ENCODE data around the gene SLC25A36. TPM values are rescaled to one million over a fixed set of nuclear protein-coding genes. Genes with fewer than 3 reads are reported as not detected.

Gene SLC25A36
- total and polyA plus RNA-seq, 11 donors: 36.0 to 78.0 (median 56.6) TPM

DNA sequence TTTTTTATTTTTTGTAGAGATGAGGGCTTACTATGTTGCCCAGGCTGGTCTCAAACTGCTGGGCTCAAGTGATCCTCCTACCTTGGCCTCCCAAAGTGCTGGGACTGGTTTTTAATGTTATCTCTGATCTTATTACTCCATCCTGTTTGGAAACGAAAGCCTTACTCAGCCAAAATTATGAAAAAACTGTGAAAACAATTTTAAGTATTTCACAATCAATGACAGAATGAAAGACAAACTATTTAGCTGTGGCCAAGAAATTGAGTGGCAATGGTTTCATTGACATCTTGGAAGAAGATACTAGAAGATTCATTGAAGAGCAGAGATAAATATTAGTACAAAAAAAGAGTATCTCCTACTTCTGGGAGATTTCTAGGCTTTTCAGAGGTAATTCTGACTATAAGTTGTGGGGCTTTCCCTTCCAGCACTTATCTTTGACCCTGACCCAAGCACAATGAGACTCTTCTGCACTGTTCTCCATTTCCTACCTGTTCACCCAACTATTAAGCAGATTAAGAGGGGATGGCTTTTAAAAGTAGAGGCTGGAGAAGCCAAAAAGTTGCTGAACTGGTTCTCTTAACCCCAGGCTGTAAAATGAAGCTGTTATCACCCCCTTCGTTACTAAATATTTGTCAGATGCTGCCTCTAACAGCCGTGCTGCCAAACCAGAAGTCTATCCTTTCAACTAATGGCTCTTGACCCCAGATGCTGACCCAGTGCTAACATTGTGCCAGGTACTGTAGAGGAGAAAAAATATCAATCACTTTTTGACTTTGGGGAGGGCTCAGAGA, 14.2 kb upstream of the SLC25A36 start:
- TF ChIP-seq, protein P1, sequence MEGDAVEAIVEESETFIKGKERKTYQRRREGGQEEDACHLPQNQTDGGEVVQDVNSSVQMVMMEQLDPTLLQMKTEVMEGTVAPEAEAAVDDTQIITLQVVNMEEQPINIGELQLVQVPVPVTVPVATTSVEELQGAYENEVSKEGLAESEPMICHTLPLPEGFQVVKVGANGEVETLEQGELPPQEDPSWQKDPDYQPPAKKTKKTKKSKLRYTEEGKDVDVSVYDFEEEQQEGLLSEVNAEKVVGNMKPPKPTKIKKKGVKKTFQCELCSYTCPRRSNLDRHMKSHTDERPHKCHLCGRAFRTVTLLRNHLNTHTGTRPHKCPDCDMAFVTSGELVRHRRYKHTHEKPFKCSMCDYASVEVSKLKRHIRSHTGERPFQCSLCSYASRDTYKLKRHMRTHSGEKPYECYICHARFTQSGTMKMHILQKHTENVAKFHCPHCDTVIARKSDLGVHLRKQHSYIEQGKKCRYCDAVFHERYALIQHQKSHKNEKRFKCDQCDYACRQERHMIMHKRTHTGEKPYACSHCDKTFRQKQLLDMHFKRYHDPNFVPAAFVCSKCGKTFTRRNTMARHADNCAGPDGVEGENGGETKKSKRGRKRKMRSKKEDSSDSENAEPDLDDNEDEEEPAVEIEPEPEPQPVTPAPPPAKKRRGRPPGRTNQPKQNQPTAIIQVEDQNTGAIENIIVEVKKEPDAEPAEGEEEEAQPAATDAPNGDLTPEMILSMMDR (IDR thresholded peaks at IDR 0.05): no peak
- no peak for TF ChIP-seq POLR2A (IDR thresholded peaks at IDR 0.05)
- H3K36me3 ChIP-seq: no peaks in the 10 kb centered on the region
- no peak for DNase-seq
- WGBS, 4 donors: 27 to 42% (median 38%) methylated on average over 3 of the region's 3 CpGs
- intact Hi-C loops (cut with DNase I): loop anchor here in 2 of 10 donors (2.0 to 10.0 kb wide), 2 partner anchors 13 to 47 kb away; partner anchors contain the start of gene SLC25A36 (in 1 of the 2)
- peaks cover 0 to 22% (median 0%) of the 10 kb centered on the region in 9 donors for H3K27me3 ChIP-seq
- H3K4me3 ChIP-seq: no peak overlapping the region
- peaks cover 0 to 5% (median 0%) of the 10 kb centered on the region in 12 donors for H3K9me3 ChIP-seq
- peaks cover 0 to 16% (median 0%) of the 10 kb centered on the region in 12 donors for H3K4me1 ChIP-seq
- no peak overlapping the region for H3K27ac ChIP-seq
- ATAC-seq: no peak

DNA sequence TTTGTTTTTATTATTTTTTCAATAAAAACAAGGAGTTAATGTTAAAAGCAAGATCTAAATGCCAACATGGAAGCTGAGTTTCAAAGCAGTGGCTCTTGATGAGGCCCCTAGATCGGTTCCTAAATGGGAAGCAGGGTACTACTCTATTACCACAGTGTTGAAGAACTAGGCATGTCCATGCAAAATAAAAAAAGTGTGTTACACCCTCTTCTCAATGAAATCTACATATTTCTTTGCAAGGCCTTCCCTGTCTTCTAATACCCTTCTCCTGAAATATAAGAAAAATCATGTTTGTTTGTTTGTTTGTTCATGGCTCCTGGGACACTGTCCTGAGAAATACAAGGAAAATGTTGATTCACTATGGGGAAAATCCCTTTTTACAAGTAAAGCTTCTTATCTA, 12.2 kb upstream of the SLC25A36 start:
- Histone ChIP-seq H3K4me3 (no peak overlapping the region), H3K9me3 (no peaks in the 10 kb centered on the region), H3K36me3 (no peaks in the 10 kb centered on the region), H3K27me3 (peaks cover 0 to 22% (median 0%) of the 10 kb centered on the region in 9 donors), H3K4me1 (peaks cover 0 to 12% (median 0%) of the 10 kb centered on the region in 12 donors), H3K27ac (no peak overlapping the region)
- DNase-seq (no peak), ATAC-seq (no peak)
- intact Hi-C loops (cut with DNase I): loop anchor here in 1 of 10 donors (10.0 kb wide), 1 partner anchor 45 kb away; no protein-coding TSS in a partner anchor
- WGBS, 4 donors: 81 to 90% (median 83%) methylated on average over 1 of the region's 1 CpG
- no peak for TF ChIP-seq POLR2A (IDR thresholded peaks at IDR 0.05)
- TF ChIP-seq, protein P1 (IDR thresholded peaks at IDR 0.05): no peak

- Histone ChIP-seq H3K27ac (no peak overlapping the region), H3K4me3 (no peak overlapping the region), H3K36me3 (no peaks in the 10 kb centered on the region), H3K9me3 (peaks cover 0 to 7% (median 0%) of the 10 kb centered on the region in 12 donors), H3K27me3 (peaks cover 0 to 22% (median 0%) of the 10 kb centered on the region in 9 donors), H3K4me1 (peaks cover 0 to 5% (median 0%) of the 10 kb centered on the region in 12 donors)
- TF ChIP-seq, protein P1 (IDR thresholded peaks at IDR 0.05): no peak
- no peak for TF ChIP-seq POLR2A (IDR thresholded peaks at IDR 0.05)
- no peak for ATAC-seq
- 9 to 19% (median 14%) methylated on average over 12 of the region's 12 CpGs for WGBS, 4 donors
- intact Hi-C loops (cut with DNase I): no loop called here
- DNase-seq: no peak
Measured at GRCh38 chr3:140931016-140931454, 10.6 kb upstream of the SLC25A36 start.

DNA sequence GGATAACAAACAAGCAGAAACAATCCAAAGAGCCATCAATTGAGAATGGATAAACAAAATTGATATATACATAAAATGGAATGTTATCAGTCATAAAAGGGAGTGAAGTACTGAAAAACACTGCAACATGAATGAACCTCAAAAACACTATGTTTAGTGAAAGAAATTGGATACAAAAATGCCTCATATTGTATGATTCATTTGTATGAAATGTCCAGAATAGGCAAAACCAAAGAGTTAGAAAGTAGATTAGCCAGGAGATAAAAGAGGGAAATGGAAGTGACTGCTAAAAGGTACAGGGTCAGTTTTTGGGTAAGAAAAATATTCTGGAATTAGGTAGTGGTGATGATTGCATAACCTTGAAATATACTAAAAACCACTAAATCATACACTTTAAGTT, 9.8 kb upstream of the SLC25A36 start:
- no peak for TF ChIP-seq POLR2A (IDR thresholded peaks at IDR 0.05)
- TF ChIP-seq, protein P1 (IDR thresholded peaks at IDR 0.05): no peak

More for the DNA sequence above, 9.8 kb upstream of the SLC25A36 start:
- peaks cover 0 to 9% (median 0%) of the 10 kb centered on the region in 12 donors for H3K9me3 ChIP-seq
- intact Hi-C loops (cut with DNase I): no loop called here
- H3K4me3 ChIP-seq: no peak overlapping the region
- peaks cover 0 to 5% (median 0%) of the 10 kb centered on the region in 12 donors for H3K4me1 ChIP-seq
- H3K36me3 ChIP-seq: no peaks in the 10 kb centered on the region
- peaks cover 0 to 22% (median 0%) of the 10 kb centered on the region in 9 donors for H3K27me3 ChIP-seq
- no peak for DNase-seq
- no peak overlapping the region for H3K27ac ChIP-seq
- ATAC-seq: no peak
